Esophagus squamous epithelium (tissue), 4 donors: ENCODE data around the gene TRIP13.

Source experiments
- CTCF ChIP-seq, 6 experiments: fragments of 450-650 bp in 4 of 6; fragments of 200-600 bp in 2 of 6; sonication (generic) in 2 of 6; IDR thresholded peaks; one replicate each; pipeline ENCODE4 v1.5.1; 2016 to 2019; ENCODE audit warnings: antibody characterized with exemption in 6 of 6, mild to moderate bottlenecking in 4 of 6, moderate library complexity in 4 of 6
- POLR2A ChIP-seq, 4 donors: fragments of 450-650 bp; IDR thresholded peaks; one replicate each; pipeline ENCODE4 v1.6.1; 2017; ENCODE audit warnings: antibody characterized with exemption in 4 of 4, mild to moderate bottlenecking in 4 of 4, moderate library complexity in 3 of 4

DNA sequence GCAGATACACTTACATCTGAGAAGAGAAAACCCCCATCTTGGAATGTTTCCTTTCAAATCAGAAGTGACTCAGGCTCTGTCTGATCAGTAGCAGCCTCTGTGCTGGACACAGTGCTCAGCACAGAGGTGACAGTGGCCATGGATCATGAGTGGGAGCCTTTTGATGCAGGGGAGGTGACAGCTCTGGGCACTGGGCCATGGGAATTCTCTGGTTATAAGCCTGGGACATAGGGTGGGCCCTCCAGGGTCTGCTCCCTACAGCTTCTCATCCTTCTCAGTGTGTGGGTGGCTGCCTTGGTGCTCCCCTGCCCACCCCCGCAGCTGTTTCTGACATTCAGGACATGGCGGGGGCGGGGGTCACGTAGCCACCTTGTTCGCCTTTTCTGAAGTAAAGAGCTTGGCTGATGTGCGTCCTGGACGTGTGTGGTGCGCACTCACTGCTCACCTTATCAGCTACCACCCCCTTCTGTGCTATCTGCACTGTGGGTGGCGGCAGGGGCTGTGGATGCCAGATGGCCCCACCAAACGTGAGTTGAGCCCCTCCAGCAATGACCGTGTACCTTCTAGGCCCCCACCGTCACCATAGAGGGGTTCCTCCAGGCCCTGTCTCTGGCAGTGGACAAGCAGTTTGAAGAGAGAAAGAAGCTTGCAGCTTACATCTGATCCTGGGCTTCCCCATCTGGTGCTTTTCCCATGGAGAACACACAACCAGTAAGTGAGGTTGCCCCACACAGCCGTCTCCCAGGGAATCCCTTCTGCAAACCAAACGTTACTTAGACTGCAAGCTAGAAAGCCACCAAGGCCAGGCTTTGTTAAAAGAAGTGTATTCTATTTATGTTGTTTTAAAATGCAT lies 24.0 kb downstream of the TRIP13 start:
- no peak for TF ChIP-seq CTCF (IDR thresholded peaks at IDR 0.05)
- no peak for TF ChIP-seq POLR2A (IDR thresholded peaks at IDR 0.05)
